GM12878 (cell line): Measurements from ENCODE around the gene HIVEP2. TPM values are rescaled to one million over a fixed set of nuclear protein-coding genes. Genes with fewer than 3 reads are reported as not detected.

Experiments used
- ATAC-seq: fragments of 200-7000 bp; cut with Tn5 transposase; 3 replicates; pipeline ENCODE4 v1.9.1; 2020; ENCODE audit warnings: mild to moderate bottlenecking, moderate library complexity
- BruUV-seq: library from RNA; stranded (reverse); fragments of 400-500 nt; replicated peaks from 2 replicates; lab custom pipeline; 2021; lab: Mats Ljungman, UMichigan
- CTCF ChIA-PET: fragments of 300-600 bp; sonication (Branson Sonifier 250); formaldehyde crosslinking; extraction: SDS; loops from one replicate; lab custom pipeline; 2021; ENCODE audit warnings: inconsistent platforms; lab: Yijun Ruan, JAX
- POLR2A ChIA-PET: fragments of 350-600 bp; formaldehyde crosslinking; extraction: SDS; loops from one replicate; lab custom pipeline; 2021; ENCODE audit warnings: inconsistent platforms; lab: Charles Lee
- RAD21 ChIA-PET: fragments of 300-600 bp; sonication (Branson Sonifier 250); formaldehyde crosslinking; loops from one replicate; lab custom pipeline; 2023; ENCODE audit warnings: antibody characterized with exemption; ENCODE audit not compliant: unreplicated experiment; lab: Charles Lee
- SMC1A ChIA-PET: fragments of 300-600 bp; sonication (Branson Sonifier 250); formaldehyde crosslinking; loops from one replicate; lab custom pipeline; 2023; ENCODE audit not compliant: unreplicated experiment, uncharacterized antibody; lab: Charles Lee
- DNase-seq: peaks from one replicate; pipeline ENCODE4 v3.0.0-alpha.2; 2011; ENCODE audit warnings: low read depth, low spot score
- FAIRE-seq: peaks from 3 replicates; lab custom pipeline; 2011; peaks lifted over from hg19 to GRCh38; lab: Jason Lieb, UNC
- H2AFZ ChIP-seq: 2 replicates; pipeline ENCODE4 v1.6.0; 2011; ENCODE audit warnings: low read depth, low read length, control low read depth; ENCODE audit not compliant: control insufficient read depth
- H3K27ac ChIP-seq: 2 replicates; pipeline ENCODE4 v1.5.1; 2011; ENCODE audit warnings: control low read depth; ENCODE audit not compliant: control insufficient read depth, insufficient read depth
- H3K27me3 ChIP-seq, 2 experiments: replicated peaks in 1 of 2; 2 replicates each; pipeline versions ENCODE4 v1.6.0 to v1.6.1; 2011; ENCODE audit warnings: low read length in 1 of 2; ENCODE audit not compliant: control insufficient read depth in 2 of 2, insufficient read depth in 2 of 2
- H3K36me3 ChIP-seq, 2 experiments: 2 replicates each; pipeline ENCODE4 v1.5.1; 2011; ENCODE audit warnings: low read length in 1 of 2; ENCODE audit not compliant: control insufficient read depth in 2 of 2, insufficient read depth in 2 of 2
- H3K4me1 ChIP-seq: 2 replicates; pipeline ENCODE4 v1.6.1; 2011; ENCODE audit warnings: mild to moderate bottlenecking, low read length, moderate library complexity, mixed read lengths; ENCODE audit not compliant: control insufficient read depth, insufficient read depth
- H3K4me2 ChIP-seq: 2 replicates; pipeline ENCODE4 v1.6.0; 2011; ENCODE audit warnings: control low read depth; ENCODE audit not compliant: control insufficient read depth, insufficient read depth
- H3K4me3 ChIP-seq: fragments of 200-600 bp; sonication (generic); 2 replicates; pipeline ENCODE4 v1.5.1; 2016
- H3K79me2 ChIP-seq: 2 replicates; pipeline ENCODE4 v1.6.0; 2011; ENCODE audit warnings: low read length; ENCODE audit not compliant: control insufficient read depth, insufficient read depth
- H3K9ac ChIP-seq: 2 replicates; pipeline ENCODE4 v1.8.0; 2011; ENCODE audit warnings: low read length, control low read depth, mixed read lengths; ENCODE audit not compliant: control insufficient read depth, insufficient read depth
- H3K9me3 ChIP-seq: replicated peaks from 3 replicates; pipeline ENCODE4 v1.5.1; 2011; ENCODE audit warnings: mild to moderate bottlenecking, low read length; ENCODE audit not compliant: control insufficient read depth, insufficient read depth
- H4K20me1 ChIP-seq: 2 replicates; pipeline ENCODE4 v1.6.0; 2011; ENCODE audit not compliant: control insufficient read depth, insufficient read depth
- CEBPB ChIP-seq, 2 experiments: fragments of 150-350 bp in 1 of 2; IDR thresholded peaks; 2 replicates each; pipeline ENCODE4 v1.6.1; 2012 to 2014; ENCODE audit warnings: low read depth in 2 of 2, low read length in 2 of 2, borderline replicate concordance in 1 of 2, inconsistent platforms in 1 of 2
- EGR1 ChIP-seq, 2 experiments: IDR thresholded peaks; 1 replicate in 1 of 2; 2 replicates in 1 of 2; pipeline ENCODE4 v1.6.1; 2011 to 2012; ENCODE audit warnings: low read depth in 2 of 2, low read length in 2 of 2, borderline replicate concordance in 1 of 2, mild to moderate bottlenecking in 1 of 2, moderate library complexity in 1 of 2
- ETV6 ChIP-seq, 2 experiments: fragments of 450-650 bp in 1 of 2; IDR thresholded peaks in 1 of 2; conservative IDR thresholded peaks in 1 of 2; 2 replicates each; pipeline ENCODE4 v1.6.1; 2014; ENCODE audit warnings: antibody characterized with exemption in 1 of 2, borderline replicate concordance in 1 of 2, low read depth in 1 of 2, mild to moderate bottlenecking in 1 of 2, moderate library complexity in 1 of 2
- HCFC1 ChIP-seq: fragments of 150-350 bp; IDR thresholded peaks from 2 replicates; pipeline ENCODE4 v1.6.1; 2014; ENCODE audit warnings: low read length
- IRF4 ChIP-seq: IDR thresholded peaks from 2 replicates; pipeline ENCODE4 v1.6.1; 2011; ENCODE audit warnings: low read depth, low read length
- MLLT1 ChIP-seq: fragments of 450-650 bp; IDR thresholded peaks from 2 replicates; pipeline ENCODE4 v1.6.1; 2016; ENCODE audit warnings: mild to moderate bottlenecking
- RUNX3 ChIP-seq: IDR thresholded peaks from 2 replicates; pipeline ENCODE4 v1.6.1; 2012; ENCODE audit warnings: low read length, inconsistent platforms
- STAT1 ChIP-seq: fragments of 450-650 bp; conservative IDR thresholded peaks from 2 replicates; pipeline ENCODE4 v1.6.1; 2014; ENCODE audit warnings: antibody characterized with exemption, mild to moderate bottlenecking
- TCF7 ChIP-seq: IDR thresholded peaks from 2 replicates; pipeline ENCODE4 v1.6.1; 2014; ENCODE audit warnings: antibody characterized with exemption, borderline replicate concordance
- WGBS: methylation state at CpG from one replicate; pipeline ENCODE4 v1.1.6; 2016; ENCODE audit warnings: low lambda C conversion rate; ENCODE audit not compliant: insufficient replicate concordance, insufficient coverage; ENCODE audit errors: missing lambda C conversion rate; 5-methylcytosine and 5-hydroxymethylcytosine counted together
- in situ Hi-C: fragments of 300-500 bp; cut with MboI; formaldehyde crosslinking; loops from 9 replicates; pipeline ENCODE4 v1.14.3; 2018; ENCODE audit warnings: mixed read lengths
- intact Hi-C: fragments of 100-400 bp; cut with micrococcal nuclease; formaldehyde crosslinking; loops from one replicate; pipeline ENCODE4 v1.14.2; 2022; ENCODE audit not compliant: unreplicated experiment
- polyA plus RNA-seq, 11 experiments: library from polyadenylated mRNA; depleted of rRNA in 4 of 11; unstranded in 6 of 11; stranded (reverse) in 5 of 11; fragments of >200 nt; fragmentation: Nextera tagmentation in 4 of 11; fragmentation: Illumina TruSeq in 1 of 11; extraction: Ambion mirVana in 4 of 11; extraction: Trizol in 1 of 11; gene quantifications; 1 replicate in 1 of 11; 2 replicates in 10 of 11; pipeline versions ENCODE4 v1.2.1 to v1.2.3, GENCODE V29; 2011 to 2016; ENCODE audit warnings: inconsistent platforms in 2 of 11, missing spikeins in 2 of 11, low read depth in 1 of 11
- total RNA-seq, 4 experiments: library from RNA; depleted of rRNA in 3 of 4; stranded (reverse); fragments of >200 nt in 3 of 4; fragmentation: Illumina TruSeq in 1 of 4; extraction: Trizol in 1 of 4; gene quantifications; 2 replicates each; pipeline versions ENCODE4 v1.2.1 to v1.2.3, GENCODE V29; 2013 to 2021

The HIVEP2 gene
- total and polyA plus RNA-seq, 10 of the 15 experiments (the other 5 are each of a cell fraction or from before 2014, with no cell fraction given): 1.2 to 15.7 (median 10.2) TPM

GRCh38 chr6:142867988-142868812 lies 76.8 kb downstream of the HIVEP2 start:
- no peaks in the 10 kb centered on the region for H3K27me3 ChIP-seq
- peaks cover 0 to 5% of the 10 kb centered on the region in 2 experiments; a peak in 1 of 4 replicates for H3K36me3 ChIP-seq
- peak overlapping the region; percentile 63 for H3K4me2 ChIP-seq
- WGBS: 63% methylated on average over 5 of the region's 5 CpGs
- H3K4me1 ChIP-seq: peaks cover 26% of the 10 kb centered on the region
- no peaks in the 10 kb centered on the region; the same call in 2 of the 3 replicates for H3K9me3 ChIP-seq
- H3K27ac ChIP-seq: peak overlapping the region; percentile 46
- no TSS peak for BruUV-seq
- ChIA-PET CTCF (interaction anchor here (0.6 to 1.3 kb wide), 2 partner anchors 15 to 17 kb away, joined by 3 to 7 read pairs; no protein-coding TSS in a partner anchor), RAD21 (interaction anchor here (1.0 to 3.0 kb wide), 3 partner anchors 14 to 79 kb away, joined by 3 to 17 read pairs (median 5); no protein-coding TSS in a partner anchor), SMC1A (interaction anchor here (0.6 to 7.1 kb wide), 9 partner anchors 9 to 45 kb away, joined by 3 to 48 read pairs (median 6); no protein-coding TSS in a partner anchor), POLR2A (interaction anchor here (1.0 to 1.7 kb wide), 5 partner anchors 9 to 15 kb away, joined by 3 to 6 read pairs (median 3); no protein-coding TSS in a partner anchor)
- H2AFZ ChIP-seq: peak overlapping the region; percentile 52
- intact Hi-C loops: no loop called here
- no peak overlapping the region for H3K4me3 ChIP-seq
- H3K9ac ChIP-seq: no peak overlapping the region
- in situ Hi-C loops: no loop called here
- no peaks in the 10 kb centered on the region for H4K20me1 ChIP-seq
- peak; percentile 13 for FAIRE-seq
- peak; percentile 43 for ATAC-seq
- DNase-seq: no peak
- peaks cover 78% of the 10 kb centered on the region for H3K79me2 ChIP-seq
- TF ChIP-seq ETV6 (conservative IDR thresholded peaks at IDR 0.05 in 1 of 2, IDR thresholded peaks at IDR 0.05 in 1 of 2; ENCODE audit: borderline replicate concordance in 1 of 2, low read depth in 1 of 2) (peak in 1 of 2 experiments; percentile 16; a peak in 1 of 4 replicates), MLLT1 (no peak), EGR1 (IDR thresholded peaks at IDR 0.05; ENCODE audit: borderline replicate concordance in 1 of 2, low read depth in 2 of 2, low read length in 2 of 2) (no peak), RUNX3 (peak; percentile 10; the same call in 1 of the 2 replicates), IRF4 (no peak), HCFC1 (no peak), STAT1 (no peak), CEBPB (IDR thresholded peaks at IDR 0.05; ENCODE audit: borderline replicate concordance in 1 of 2, low read depth in 2 of 2, low read length in 2 of 2) (peak in 1 of 2 experiments; percentile 38; a peak in 1 of 4 replicates), TCF7 (no peak)
